NCI-H2227 (cell line): ENCODE results near the gene FAM184A.
"Not testable (repeated sequence)": the region's sequence is repeated elsewhere in the genome, so short reads cannot be mapped to it uniquely, and the experiment has no call there.

ENCODE experiments used
- DNase-seq: peaks from one replicate; lab custom pipeline; 2025; ENCODE audit not compliant: unreplicated experiment; lab: John Stamatoyannopoulos, UW

FAM184A gene

DNA sequence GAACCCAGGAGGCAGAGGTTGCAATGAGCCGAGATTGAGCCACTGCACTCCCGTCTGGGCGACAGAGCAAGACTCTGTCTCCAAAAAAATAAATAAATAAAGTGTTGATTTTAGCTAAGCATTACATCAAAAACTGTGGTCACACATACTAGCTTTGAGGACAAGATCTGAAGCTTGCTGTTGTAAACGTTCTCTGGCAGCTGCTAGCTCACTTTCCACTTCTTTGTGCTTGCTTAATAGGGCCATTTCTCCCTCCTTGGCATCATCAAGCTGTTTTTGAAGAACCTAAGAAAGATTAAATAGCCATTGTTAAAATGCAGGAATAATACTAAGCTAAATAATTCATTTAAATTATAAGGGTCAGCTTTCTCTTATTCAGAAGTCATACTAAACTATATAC lies 55.7 kb downstream of the FAM184A start:
- DNase-seq, result no peak

DNA sequence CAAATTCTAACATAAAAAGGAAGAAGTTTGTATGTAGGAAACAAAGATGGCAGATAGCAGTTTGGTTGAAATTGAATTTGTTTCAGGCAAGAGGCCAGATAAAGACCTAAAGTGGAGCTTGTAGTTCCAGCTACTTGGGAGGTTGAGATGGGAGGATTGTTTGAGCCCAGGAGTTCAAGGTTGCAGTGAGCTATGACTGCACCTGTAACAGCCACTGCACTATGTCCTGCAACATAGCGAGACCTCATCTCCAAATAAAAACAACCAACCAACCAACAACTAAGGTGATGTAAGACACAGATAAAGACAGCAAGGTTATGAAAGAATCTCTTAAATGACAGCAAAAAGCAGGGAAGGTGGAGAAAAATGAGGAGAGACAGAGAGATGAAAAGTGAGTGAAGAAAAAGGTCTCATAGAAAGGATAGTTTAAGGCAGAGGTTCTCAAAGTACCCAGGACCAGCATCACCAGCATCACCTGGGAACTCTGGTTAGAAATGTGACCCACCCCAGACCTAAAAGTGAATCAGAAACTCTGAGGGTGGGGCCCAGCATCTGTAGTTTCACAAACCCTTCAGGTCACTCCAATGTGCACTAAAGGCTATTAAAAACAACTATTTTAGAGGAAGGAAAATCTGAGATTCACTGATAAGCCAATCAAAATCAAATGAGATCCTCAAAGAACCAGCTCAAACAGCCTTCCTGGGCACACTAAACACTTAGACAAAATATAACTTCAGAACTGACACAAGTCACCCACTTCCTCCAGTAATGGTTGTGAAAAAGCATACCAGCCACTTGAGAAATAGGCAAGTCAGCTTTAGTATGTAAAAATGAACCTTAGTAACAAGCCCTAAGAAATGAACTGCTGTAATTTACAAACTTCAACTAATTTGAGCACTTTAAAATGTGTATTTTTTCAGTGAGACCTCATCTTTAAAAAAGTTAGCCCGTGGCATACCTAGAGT lies 57.6 kb downstream of the FAM184A start:
- no peak for DNase-seq

DNA sequence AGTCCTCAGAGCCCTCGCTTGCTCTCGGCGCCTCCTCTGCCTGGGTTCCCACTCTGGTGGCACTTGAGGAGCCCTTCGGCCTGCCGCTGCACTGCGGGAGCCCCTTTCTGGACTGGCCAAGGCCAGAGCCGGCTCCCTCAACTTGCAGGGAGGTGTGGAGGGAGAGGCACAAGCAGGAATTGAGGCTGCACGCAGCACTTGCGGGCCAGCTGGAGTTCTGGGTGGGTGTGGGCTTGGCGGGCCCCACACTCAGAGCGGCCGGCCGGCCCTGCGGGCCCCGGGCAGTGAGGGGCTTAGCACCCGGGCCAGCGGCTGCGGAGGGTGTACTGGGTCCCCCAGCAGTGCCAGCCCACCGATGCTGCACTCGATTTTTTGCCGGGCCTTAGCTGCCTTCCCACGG lies 63.3 kb downstream of the FAM184A start:
- not testable (repeated sequence) for DNase-seq

- DNase-seq, result no peak
These were observed 65.9 kb downstream of the FAM184A start for GRCh38 chr6:119012521-119012920.

GRCh38 chr6:119009266-119009665 lies 69.2 kb downstream of the FAM184A start:
- not testable (repeated sequence) for DNase-seq

DNA sequence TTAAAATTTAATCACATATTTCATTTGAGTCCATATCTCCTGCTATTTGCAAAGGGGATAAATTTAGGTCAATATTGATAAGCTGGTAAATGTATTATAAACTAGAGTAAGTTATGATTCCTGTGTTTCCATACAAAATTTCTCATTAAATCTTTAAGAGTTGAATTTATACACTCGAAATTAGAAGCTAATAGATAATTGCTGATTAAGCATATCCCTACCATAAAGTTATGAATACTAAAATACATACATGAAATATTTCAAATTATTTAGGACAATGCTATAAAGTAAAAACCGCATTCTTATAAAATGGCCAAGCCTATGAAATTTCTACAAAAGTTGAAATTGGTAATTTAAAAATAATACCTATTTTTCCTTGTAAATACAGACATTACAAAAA lies 71.5 kb downstream of the FAM184A start:
- no peak for DNase-seq

- DNase-seq, result no peak
These were observed 76.4 kb downstream of the FAM184A start for GRCh38 chr6:119002069-119002468.

- no peak for DNase-seq
These were observed 78.9 kb downstream of the FAM184A start for GRCh38 chr6:118999494-119000040.

DNA sequence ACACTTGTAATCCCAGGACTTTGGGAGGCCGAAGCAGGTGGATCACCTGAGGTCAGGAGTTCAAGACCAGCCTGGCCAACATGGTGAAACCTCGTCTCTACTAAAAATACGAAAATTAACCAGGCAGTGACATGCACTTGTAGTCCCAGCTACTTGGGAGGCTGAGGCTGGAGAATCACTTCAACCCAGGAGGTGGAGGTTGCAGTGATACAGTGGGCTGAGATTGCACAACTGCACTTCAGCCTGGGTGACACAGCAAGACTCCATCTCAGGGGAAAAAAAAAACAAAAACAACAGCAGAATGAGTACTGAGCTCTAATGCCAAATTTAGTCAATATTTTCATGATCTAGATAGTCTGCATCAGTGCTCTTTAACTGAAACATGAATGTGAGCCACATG lies 81.0 kb downstream of the FAM184A start:
- DNase-seq, result not testable (repeated sequence)

GRCh38 chr6:118996289-118996820 lies 82.1 kb downstream of the FAM184A start:
- no peak for DNase-seq

DNA sequence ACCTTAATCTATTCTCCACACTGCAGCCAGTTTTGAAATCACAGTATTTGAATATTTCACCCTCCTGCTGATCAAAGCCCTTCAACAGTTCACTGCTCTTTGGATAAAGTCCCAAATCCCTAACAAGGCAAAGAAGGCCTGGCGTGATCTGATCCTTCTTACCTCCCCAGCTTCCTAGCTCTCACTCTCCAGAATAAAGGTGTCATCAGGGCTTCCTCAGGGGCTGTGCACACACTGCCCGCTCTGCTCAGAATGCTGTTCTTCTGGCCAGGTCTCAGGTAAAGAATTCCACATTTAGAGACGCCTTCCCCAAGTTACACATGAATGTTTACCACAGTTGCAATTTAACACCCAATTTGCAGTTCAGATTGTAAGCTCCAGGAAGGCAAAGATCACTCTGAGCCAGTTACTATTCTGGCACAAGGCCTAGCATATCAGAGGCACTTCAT lies 84.6 kb downstream of the FAM184A start:
- DNase-seq, result no peak

- DNase-seq, result no peak
These were observed 85.1 kb downstream of the FAM184A start for GRCh38 chr6:118993358-118993757.

GRCh38 chr6:118992186-118992795 lies 86.2 kb downstream of the FAM184A start:
- DNase-seq, result no peak

DNA sequence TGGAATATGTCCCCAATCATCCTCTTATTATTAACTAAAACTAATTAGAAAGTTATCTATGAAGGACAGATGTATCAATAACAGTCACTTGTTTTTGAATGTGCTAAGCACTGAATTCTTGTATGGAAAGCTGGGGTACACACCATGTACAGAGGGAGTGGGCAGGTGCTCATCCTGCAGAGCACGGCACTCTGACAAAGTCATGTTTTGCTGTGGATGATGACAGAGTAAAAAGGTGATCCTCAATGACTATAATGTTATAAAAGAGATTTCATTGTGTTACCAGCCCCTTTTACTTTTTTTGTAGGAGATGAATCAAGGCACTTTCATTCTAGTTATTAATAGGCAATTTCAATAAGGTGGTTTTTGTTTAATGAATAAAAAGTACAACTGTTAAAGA lies 92.2 kb downstream of the FAM184A start:
- no peak for DNase-seq

GRCh38 chr6:118985123-118985830 lies 93.2 kb downstream of the FAM184A start:
- DNase-seq, result no peak

DNA sequence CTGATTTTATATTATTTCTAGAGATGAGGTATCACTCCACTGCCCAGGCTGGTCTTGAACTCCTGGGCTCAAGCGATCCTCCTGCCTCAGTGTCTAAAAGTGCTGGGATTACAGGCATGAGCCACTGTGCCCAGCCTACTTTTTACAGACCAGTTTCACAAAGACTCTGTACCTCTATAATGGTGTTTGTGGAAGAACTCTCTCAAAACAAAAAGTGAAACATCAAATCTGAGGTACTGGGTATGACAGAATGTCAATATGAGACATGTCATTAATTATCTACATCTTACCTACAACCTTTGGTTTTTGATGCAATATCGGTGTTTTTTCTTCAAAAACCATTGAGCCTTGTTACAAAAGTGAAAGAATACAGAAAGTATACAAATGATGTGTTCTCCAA lies 94.1 kb downstream of the FAM184A start:
- no peak for DNase-seq

DNA sequence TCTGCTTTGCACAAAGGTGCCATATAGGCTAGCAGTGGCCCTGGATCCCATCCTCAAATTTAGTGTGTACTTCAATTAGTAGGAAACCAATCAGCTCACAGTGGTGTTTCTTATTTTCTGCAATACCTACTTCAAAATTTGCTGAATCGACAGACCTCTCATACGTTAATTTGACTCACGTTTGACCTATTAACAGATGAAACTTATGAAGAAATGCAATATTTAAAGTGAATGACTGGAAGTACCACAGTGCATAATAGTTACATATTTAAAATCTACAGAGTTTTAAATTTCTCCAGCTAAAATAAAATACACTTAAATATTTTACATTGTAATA lies 95.9 kb downstream of the FAM184A start:
- no peak for DNase-seq

DNA sequence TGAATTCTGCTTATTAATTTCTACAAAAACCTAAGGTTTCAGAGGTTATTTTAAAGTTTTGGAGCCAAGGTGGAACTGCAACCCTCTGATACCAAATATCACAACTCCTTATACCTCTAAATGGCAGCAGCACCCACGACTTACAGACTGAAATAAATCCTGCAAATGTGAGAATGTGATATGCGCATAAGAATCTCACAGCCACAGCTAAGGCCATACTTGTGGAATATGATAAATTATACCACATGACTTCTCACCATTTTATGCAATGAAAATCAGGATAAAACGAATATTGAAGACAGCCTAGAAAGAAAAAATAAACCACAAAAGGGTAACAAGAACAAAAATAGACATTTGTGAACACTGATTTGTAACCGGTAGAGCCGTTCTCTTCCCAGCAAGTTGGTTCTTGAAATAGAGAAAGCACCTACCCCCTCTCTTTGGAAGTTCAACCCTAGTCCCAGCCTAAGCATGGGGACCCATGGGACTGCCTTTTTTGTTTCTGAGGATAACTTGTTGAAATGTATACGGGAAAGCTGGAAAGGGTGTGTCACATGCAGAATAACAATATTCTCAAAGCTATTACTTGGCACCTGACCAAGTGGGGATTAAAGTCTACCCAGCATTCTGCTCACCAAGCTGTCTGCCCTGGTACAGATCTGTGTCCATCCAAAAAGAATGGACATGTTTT lies 96.4 kb downstream of the FAM184A start:
- DNase-seq, result no peak

- DNase-seq, result no peak
These were observed 98.4 kb downstream of the FAM184A start for GRCh38 chr6:118980063-118980462.

DNA sequence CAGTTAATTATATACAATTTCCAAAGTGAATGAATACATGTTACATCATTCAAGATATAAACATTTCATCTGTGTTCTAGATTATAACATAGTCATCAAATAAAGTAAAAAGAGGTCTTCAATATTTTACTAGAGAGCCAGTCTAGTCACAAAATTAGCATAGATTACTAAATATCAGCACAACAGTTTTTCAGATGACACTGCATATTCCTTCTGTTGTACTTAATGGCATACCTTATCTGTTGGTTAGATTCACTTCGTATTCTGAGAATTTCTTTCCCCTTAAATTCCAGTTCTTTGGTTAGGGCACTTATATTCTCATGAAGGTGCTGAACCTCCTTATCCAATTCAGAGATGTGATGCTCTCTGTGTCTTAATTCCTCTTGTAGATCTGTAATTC lies 103.7 kb downstream of the FAM184A start:
- no peak for DNase-seq

DNA sequence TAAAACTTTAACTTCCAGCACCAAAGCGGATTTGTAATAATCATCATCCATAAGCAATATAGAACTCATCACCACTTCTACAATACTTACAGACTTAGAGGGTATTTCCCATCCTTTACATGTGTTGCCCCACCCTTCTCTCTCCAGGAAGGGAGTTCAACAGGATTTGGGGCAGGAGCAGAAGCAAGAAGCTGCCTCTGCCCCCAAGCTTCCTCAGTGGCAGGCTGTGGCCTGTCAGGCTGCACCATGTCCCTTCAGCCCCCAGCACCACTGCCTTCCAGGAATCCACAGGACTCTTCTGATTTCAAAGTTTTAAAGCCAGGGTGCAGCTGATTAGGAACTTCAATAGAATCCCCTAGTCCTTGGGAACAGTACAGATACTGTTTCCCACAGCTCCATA lies 106.8 kb downstream of the FAM184A start:
- DNase-seq, result no peak
